ENCODE measurements around the gene KLRB1.
A peak's percentile ranks its signal among the peaks of the same experiment; 100 is the strongest.

The KLRB1 gene

DNA sequence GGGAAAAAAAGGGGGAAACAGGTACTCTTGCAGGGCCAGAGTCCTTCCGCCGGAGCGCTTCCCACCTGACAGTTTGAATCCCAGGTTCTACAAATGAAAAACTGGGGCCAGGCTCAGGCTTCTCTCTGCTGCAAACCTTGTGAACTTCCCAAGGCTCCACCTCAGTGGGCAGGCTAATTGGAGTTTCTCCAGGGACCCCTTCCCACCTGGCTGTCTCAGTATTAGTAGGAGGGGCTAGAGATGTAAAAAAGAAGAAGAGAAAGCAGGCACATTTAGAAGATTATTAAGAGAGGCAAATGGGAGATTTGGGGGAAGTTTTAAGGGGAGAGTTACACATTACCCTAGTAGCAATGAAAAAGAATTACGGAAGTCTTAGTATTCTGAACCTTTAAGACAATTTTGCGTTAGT lies 41.8 kb upstream of the KLRB1 start:
- H3K27me3 ChIP-seq (ENCODE audit: insufficient read depth, poor library complexity, severe bottlenecking): no peaks in the 10 kb centered on the region
- H3K4me3 ChIP-seq (replicated peaks; ENCODE audit: insufficient read depth, low read length): peak overlapping the region; percentile 68
- peak overlapping the region; percentile 97 for H3K27ac ChIP-seq (replicated peaks)
- peak in 1 of 2 experiments; percentile 76 for DNase-seq (ENCODE audit: low read depth in 1 of 2, low spot score in 1 of 2)
- TF ChIP-seq, protein P1, sequence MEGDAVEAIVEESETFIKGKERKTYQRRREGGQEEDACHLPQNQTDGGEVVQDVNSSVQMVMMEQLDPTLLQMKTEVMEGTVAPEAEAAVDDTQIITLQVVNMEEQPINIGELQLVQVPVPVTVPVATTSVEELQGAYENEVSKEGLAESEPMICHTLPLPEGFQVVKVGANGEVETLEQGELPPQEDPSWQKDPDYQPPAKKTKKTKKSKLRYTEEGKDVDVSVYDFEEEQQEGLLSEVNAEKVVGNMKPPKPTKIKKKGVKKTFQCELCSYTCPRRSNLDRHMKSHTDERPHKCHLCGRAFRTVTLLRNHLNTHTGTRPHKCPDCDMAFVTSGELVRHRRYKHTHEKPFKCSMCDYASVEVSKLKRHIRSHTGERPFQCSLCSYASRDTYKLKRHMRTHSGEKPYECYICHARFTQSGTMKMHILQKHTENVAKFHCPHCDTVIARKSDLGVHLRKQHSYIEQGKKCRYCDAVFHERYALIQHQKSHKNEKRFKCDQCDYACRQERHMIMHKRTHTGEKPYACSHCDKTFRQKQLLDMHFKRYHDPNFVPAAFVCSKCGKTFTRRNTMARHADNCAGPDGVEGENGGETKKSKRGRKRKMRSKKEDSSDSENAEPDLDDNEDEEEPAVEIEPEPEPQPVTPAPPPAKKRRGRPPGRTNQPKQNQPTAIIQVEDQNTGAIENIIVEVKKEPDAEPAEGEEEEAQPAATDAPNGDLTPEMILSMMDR (IDR thresholded peaks at IDR 0.05; ENCODE audit: insufficient read depth, low read length): no peak
- TF ChIP-seq SPI1 (IDR thresholded peaks at IDR 0.05; ENCODE audit: borderline replicate concordance, low read depth) (peak; percentile 49; the same call in 1 of the 2 replicates), POLR2AphosphoS5 (IDR thresholded peaks at IDR 0.05; ENCODE audit: low read depth) (peak; percentile 72; the same call in 1 of the 2 replicates), GABPA (IDR thresholded peaks at IDR 0.05; ENCODE audit: low read depth) (no peak)
- TF ChIP-seq, protein P2, sequence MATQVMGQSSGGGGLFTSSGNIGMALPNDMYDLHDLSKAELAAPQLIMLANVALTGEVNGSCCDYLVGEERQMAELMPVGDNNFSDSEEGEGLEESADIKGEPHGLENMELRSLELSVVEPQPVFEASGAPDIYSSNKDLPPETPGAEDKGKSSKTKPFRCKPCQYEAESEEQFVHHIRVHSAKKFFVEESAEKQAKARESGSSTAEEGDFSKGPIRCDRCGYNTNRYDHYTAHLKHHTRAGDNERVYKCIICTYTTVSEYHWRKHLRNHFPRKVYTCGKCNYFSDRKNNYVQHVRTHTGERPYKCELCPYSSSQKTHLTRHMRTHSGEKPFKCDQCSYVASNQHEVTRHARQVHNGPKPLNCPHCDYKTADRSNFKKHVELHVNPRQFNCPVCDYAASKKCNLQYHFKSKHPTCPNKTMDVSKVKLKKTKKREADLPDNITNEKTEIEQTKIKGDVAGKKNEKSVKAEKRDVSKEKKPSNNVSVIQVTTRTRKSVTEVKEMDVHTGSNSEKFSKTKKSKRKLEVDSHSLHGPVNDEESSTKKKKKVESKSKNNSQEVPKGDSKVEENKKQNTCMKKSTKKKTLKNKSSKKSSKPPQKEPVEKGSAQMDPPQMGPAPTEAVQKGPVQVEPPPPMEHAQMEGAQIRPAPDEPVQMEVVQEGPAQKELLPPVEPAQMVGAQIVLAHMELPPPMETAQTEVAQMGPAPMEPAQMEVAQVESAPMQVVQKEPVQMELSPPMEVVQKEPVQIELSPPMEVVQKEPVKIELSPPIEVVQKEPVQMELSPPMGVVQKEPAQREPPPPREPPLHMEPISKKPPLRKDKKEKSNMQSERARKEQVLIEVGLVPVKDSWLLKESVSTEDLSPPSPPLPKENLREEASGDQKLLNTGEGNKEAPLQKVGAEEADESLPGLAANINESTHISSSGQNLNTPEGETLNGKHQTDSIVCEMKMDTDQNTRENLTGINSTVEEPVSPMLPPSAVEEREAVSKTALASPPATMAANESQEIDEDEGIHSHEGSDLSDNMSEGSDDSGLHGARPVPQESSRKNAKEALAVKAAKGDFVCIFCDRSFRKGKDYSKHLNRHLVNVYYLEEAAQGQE (IDR thresholded peaks at IDR 0.05; ENCODE audit: insufficient replicate concordance, low read depth): no peak

DNA sequence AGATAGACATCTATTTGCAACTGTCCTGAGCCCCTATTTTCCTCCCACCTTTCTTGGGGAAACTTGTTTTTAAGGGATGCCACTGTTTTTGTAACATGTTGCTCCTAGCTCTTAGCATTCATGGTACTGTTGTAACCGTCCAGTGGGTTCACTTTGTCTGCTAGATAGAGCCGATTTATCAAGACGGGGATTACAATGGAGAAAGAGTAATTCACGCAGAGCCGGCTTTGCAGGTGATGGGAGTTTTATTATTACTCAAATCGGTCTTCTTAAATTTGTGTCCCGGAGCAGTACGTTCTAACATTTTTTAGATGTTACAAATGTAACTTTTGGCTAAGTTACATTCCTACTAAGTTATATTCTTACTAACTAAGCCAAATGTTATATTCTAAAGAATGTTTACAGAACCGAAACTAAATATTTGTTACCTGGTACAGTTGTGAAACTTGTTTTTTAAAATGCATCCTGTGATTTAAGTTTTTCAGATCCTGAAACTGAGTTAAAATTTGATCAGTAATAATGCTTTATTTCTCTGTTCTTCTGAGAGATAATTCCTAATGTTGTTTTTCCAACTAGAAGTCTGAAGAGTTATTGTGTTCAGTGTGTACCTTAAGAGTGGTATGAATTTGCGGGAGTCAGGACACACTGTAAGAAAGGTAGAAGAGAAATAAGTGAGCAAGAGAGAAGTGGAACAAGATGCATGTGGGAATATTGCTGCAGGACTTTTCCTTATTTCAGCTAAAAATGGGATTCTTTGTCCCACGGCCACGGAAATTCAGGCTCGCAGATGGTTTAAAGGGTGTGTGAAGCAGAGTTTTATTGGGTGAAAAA lies 41.2 kb upstream of the KLRB1 start:
- DNase-seq (ENCODE audit: low read depth in 1 of 2, low spot score in 1 of 2): no peak
- H3K4me3 ChIP-seq (replicated peaks; ENCODE audit: insufficient read depth, low read length): peak overlapping the region; percentile 68
- peak overlapping the region; percentile 97 for H3K27ac ChIP-seq (replicated peaks)
- no peaks in the 10 kb centered on the region for H3K27me3 ChIP-seq (ENCODE audit: insufficient read depth, poor library complexity, severe bottlenecking)
- TF ChIP-seq POLR2AphosphoS5 (IDR thresholded peaks at IDR 0.05; ENCODE audit: low read depth) (no peak), SPI1 (IDR thresholded peaks at IDR 0.05; ENCODE audit: borderline replicate concordance, low read depth) (no peak; the same call in 1 of the 2 replicates), GABPA (IDR thresholded peaks at IDR 0.05; ENCODE audit: low read depth) (no peak)
- TF ChIP-seq, protein P1 (IDR thresholded peaks at IDR 0.05; ENCODE audit: insufficient read depth, low read length): no peak
- TF ChIP-seq, protein P2 (IDR thresholded peaks at IDR 0.05; ENCODE audit: insufficient replicate concordance, low read depth): no peak

DNA sequence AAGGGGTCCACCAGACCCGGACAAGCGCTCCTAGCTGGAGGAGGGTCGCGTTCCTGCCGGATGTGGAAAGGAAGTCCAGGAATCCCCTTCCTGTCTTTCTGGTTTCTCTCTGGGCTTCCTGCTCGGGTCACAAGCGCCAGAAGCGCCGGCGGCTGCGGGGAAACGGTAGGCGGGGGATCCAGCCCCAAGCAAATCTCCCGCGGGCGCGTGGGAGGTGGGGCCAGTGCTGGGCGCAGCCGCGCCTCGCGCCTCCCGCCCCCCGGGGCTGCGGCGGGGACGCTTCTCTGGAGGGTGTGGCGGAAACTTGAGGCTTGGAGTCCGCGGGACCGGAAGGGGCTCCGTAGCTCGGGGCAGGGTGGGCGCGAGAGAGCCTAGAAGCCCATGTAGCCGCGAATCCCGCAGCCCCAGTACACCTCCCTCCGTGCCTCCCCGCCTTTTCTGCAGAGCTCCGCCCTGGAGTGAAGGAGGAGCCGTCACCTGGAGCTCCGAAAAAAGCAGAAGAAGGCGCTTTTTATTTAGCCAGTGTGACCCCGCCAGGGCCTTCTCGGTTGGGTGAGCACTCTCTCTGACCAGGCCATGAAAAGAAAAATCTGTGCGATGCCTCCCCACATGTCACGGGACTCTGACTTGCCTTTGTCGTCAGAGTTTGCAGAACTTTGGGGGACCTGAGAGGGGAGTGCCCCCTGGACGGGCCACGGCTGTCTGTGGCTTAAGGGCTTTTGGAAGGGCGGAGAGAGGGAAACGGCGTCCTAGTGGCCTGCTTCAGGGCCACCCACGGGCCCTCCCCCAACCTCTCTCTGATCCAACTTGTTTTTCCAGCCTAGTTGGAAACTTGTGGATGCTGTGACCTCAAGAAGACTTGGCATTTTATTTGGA lies 40.3 kb upstream of the KLRB1 start:
- DNase-seq (ENCODE audit: low read depth in 1 of 2, low spot score in 1 of 2): peak; percentile 79 to 97
- H3K27ac ChIP-seq (replicated peaks): peak overlapping the region; percentile 97

More for the DNA sequence above, 40.3 kb upstream of the KLRB1 start:
- H3K4me3 ChIP-seq (replicated peaks; ENCODE audit: insufficient read depth, low read length): peak overlapping the region; percentile 68
- H3K27me3 ChIP-seq (ENCODE audit: insufficient read depth, poor library complexity, severe bottlenecking): no peaks in the 10 kb centered on the region
- TF ChIP-seq POLR2AphosphoS5 (IDR thresholded peaks at IDR 0.05; ENCODE audit: low read depth) (peak; percentile 40; the same call in 1 of the 2 replicates), GABPA (IDR thresholded peaks at IDR 0.05; ENCODE audit: low read depth) (peak; percentile 27; the same call in 1 of the 2 replicates), SPI1 (IDR thresholded peaks at IDR 0.05; ENCODE audit: borderline replicate concordance, low read depth) (peak; percentile 17; the same call in 1 of the 2 replicates)
- TF ChIP-seq, protein P1 (IDR thresholded peaks at IDR 0.05; ENCODE audit: insufficient read depth, low read length): no peak
- TF ChIP-seq, protein P2 (IDR thresholded peaks at IDR 0.05; ENCODE audit: insufficient replicate concordance, low read depth): peak; percentile 52

Measured in HL-60 (cell line).